ENCODE results near the gene TRAPPC8. TPM values are rescaled to one million over a fixed set of nuclear protein-coding genes. Genes with fewer than 3 reads are reported as not detected.

The TRAPPC8 gene
- polyA plus RNA-seq, 2 of the 4 experiments (the other 2 are of a cell fraction): 12.2 to 41.8 TPM

GRCh38 chr18:31793531-31793930 is 149.4 kb downstream of the TRAPPC8 start:
- ATAC-seq (no peak), DNase-seq (ENCODE audit: low read depth in 1 of 2, low spot score in 1 of 2) (no peak), FAIRE-seq (no peak)
- no peak overlapping the region for H3K4me3 ChIP-seq
- no peaks in the 10 kb centered on the region for H3K4me1 ChIP-seq
- no peak for TF ChIP-seq SMC3 (IDR thresholded peaks at IDR 0.05)
- no peak for TF ChIP-seq MYC (IDR thresholded peaks at IDR 0.05; ENCODE audit: borderline replicate concordance, low read length)
- TF ChIP-seq ZFP36 (IDR thresholded peaks at IDR 0.05; ENCODE audit: borderline replicate concordance, partially characterized antibody): no peak
- TF ChIP-seq HDAC2 (IDR thresholded peaks at IDR 0.05): no peak
- no peak for TF ChIP-seq ATOH8 (CRISPR knock-in tag; IDR thresholded peaks at IDR 0.05; ENCODE audit: low read depth)
- TF ChIP-seq HMGXB4 (CRISPR knock-in tag; IDR thresholded peaks at IDR 0.05; ENCODE audit: borderline replicate concordance): no peak
- TF ChIP-seq CTCF (IDR thresholded peaks at IDR 0.05): no peak
- TF ChIP-seq CBX2 (IDR thresholded peaks at IDR 0.05; ENCODE audit: borderline replicate concordance, low read depth): no peak
- TF ChIP-seq BCL3 (IDR thresholded peaks at IDR 0.05): no peak
- TF ChIP-seq ZC3H11A (IDR thresholded peaks at IDR 0.05): no peak
- TF ChIP-seq ZSCAN20 (CRISPR knock-in tag; IDR thresholded peaks at IDR 0.05): no peak
- no peak overlapping the region for H3K27ac ChIP-seq
- H3K9me3 ChIP-seq: no peaks in the 10 kb centered on the region
- ChIA-PET CTCF (no interaction called here), POLR2A (no interaction called here)
- H3K4me2 ChIP-seq: no peak overlapping the region

- CTCF ChIA-PET: no interaction called here
- Histone ChIP-seq H3K4me2 (no peak overlapping the region), H3K27ac (no peak overlapping the region), H3K4me3 (no peak overlapping the region), H3K9me3 (no peaks in the 10 kb centered on the region), H3K4me1 (no peaks in the 10 kb centered on the region)
- TF ChIP-seq ZNF302 (CRISPR knock-in tag; IDR thresholded peaks at IDR 0.05) (no peak), NFE2L2 (conservative IDR thresholded peaks at IDR 0.05; ENCODE audit: low read length) (no peak)
- WGBS (ENCODE audit: missing lambda C conversion rate): 91% methylated on average over 2 of the region's 2 CpGs
- POLR2A ChIA-PET: no interaction called here
- no peak for DNase-seq (ENCODE audit: low read depth in 1 of 2, low spot score in 1 of 2)
- ATAC-seq: no peak
- no peak for FAIRE-seq
Observed at GRCh38 chr18:31792580-31792911, 150.4 kb downstream of the TRAPPC8 start.

GRCh38 chr18:31791817-31792579 is 150.9 kb downstream of the TRAPPC8 start:
- Histone ChIP-seq H3K4me1 (no peaks in the 10 kb centered on the region), H3K27ac (no peak overlapping the region), H3K9me3 (no peaks in the 10 kb centered on the region), H3K4me2 (no peak overlapping the region), H3K4me3 (no peak overlapping the region)
- POLR2A ChIA-PET: no interaction called here
- DNase-seq (ENCODE audit: low read depth in 1 of 2, low spot score in 1 of 2): no peak
- ATAC-seq: no peak
- TF ChIP-seq MAFK (IDR thresholded peaks at IDR 0.05; ENCODE audit: partially characterized antibody): no peak
- 55% methylated on average over 6 of the region's 6 CpGs for WGBS (ENCODE audit: missing lambda C conversion rate)
- CTCF ChIA-PET: no interaction called here
- no peak for FAIRE-seq

- no peaks in the 10 kb centered on the region for H3K9me3 ChIP-seq
- 77% methylated on average over 10 of the region's 10 CpGs for WGBS (ENCODE audit: missing lambda C conversion rate)
- no peak overlapping the region for H3K4me2 ChIP-seq
- H3K4me1 ChIP-seq: no peaks in the 10 kb centered on the region
- FAIRE-seq: no peak
- ATAC-seq: no peak
- CTCF ChIA-PET: no interaction called here
- TF ChIP-seq ZC3H11A (IDR thresholded peaks at IDR 0.05): no peak
- no peak for TF ChIP-seq ZSCAN20 (CRISPR knock-in tag; IDR thresholded peaks at IDR 0.05)
- TF ChIP-seq BCL3 (IDR thresholded peaks at IDR 0.05): no peak
- no peak for TF ChIP-seq HMGXB4 (CRISPR knock-in tag; IDR thresholded peaks at IDR 0.05; ENCODE audit: borderline replicate concordance)
- DNase-seq (ENCODE audit: low read depth in 1 of 2, low spot score in 1 of 2): no peak
- H3K27ac ChIP-seq: no peak overlapping the region
- H3K4me3 ChIP-seq: no peak overlapping the region
- POLR2A ChIA-PET: no interaction called here
Observed at GRCh38 chr18:31789409-31789808, 153.5 kb downstream of the TRAPPC8 start.

Data from A549 (cell line).